ES-I3 (cell line): Measurements from ENCODE around the gene XRCC3.
A peak's percentile ranks its signal among the peaks of the same experiment; 100 is the strongest.

Experiments used
- H3K36me3 ChIP-seq: 2 replicates; pipeline ENCODE4 v1.6.1; 2013; ENCODE audit warnings: mild to moderate bottlenecking, low read length, control low read depth, moderate library complexity; ENCODE audit not compliant: insufficient read depth
- H3K4me1 ChIP-seq: 2 replicates; pipeline ENCODE4 v1.6.1; 2013; ENCODE audit warnings: mild to moderate bottlenecking, control low read depth, low read length; ENCODE audit not compliant: insufficient read depth
- H3K9ac ChIP-seq: 2 replicates; pipeline ENCODE4 v1.6.1; 2013; ENCODE audit warnings: low read depth, mild to moderate bottlenecking, low read length, moderate library complexity
- H3K9me3 ChIP-seq: 2 replicates; pipeline ENCODE4 v1.6.1; 2013; ENCODE audit warnings: mild to moderate bottlenecking, low read length, moderate library complexity; ENCODE audit not compliant: control insufficient read depth, insufficient read depth

The XRCC3 gene

GRCh38 chr14:103715052-103716000 is at the start of gene XRCC3, which contains the start of gene ZFYVE21:
Gene XRCC3 (minus strand): TSS chr14:103715451. CDS start chr14:103711087, 4,364 bp downstream.
Gene ZFYVE21 (plus strand): TSS chr14:103715810. CDS start chr14:103715842, 32 bp downstream.
- Histone ChIP-seq H3K9me3 (no peaks in the 10 kb centered on the region), H3K36me3 (no peaks in the 10 kb centered on the region; the same call in 1 of the 2 replicates), H3K9ac (peak within 1 kb of the TSS; percentile 78), H3K4me1 (peaks cover 14% of the 10 kb centered on the region)

- Histone ChIP-seq H3K9me3 (no peaks in the 10 kb centered on the region), H3K9ac (no peak overlapping the region), H3K4me1 (peaks cover 8% of the 10 kb centered on the region), H3K36me3 (no peaks in the 10 kb centered on the region)
These were observed 48.7 kb upstream of the XRCC3 start for GRCh38 chr14:103763730-103764488.

- no peaks in the 10 kb centered on the region for H3K36me3 ChIP-seq
- no peak overlapping the region for H3K9ac ChIP-seq
These were observed 47.3 kb upstream of the XRCC3 start for GRCh38 chr14:103762541-103762940.

GRCh38 chr14:103762036-103762435 is 46.8 kb upstream of the XRCC3 start:
- Histone ChIP-seq H3K9me3 (no peaks in the 10 kb centered on the region), H3K9ac (no peak overlapping the region), H3K36me3 (no peaks in the 10 kb centered on the region), H3K4me1 (peaks cover 8% of the 10 kb centered on the region)

More at GRCh38 chr14:103762541-103762940, 47.3 kb upstream of the XRCC3 start:
- no peaks in the 10 kb centered on the region for H3K9me3 ChIP-seq
- peaks cover 8% of the 10 kb centered on the region for H3K4me1 ChIP-seq

- H3K4me1 ChIP-seq, result peaks cover 8% of the 10 kb centered on the region
- no peaks in the 10 kb centered on the region for H3K36me3 ChIP-seq
- H3K9ac ChIP-seq, result no peak overlapping the region
- no peaks in the 10 kb centered on the region for H3K9me3 ChIP-seq
These were observed 43.0 kb upstream of the XRCC3 start for GRCh38 chr14:103758059-103758776.

DNA sequence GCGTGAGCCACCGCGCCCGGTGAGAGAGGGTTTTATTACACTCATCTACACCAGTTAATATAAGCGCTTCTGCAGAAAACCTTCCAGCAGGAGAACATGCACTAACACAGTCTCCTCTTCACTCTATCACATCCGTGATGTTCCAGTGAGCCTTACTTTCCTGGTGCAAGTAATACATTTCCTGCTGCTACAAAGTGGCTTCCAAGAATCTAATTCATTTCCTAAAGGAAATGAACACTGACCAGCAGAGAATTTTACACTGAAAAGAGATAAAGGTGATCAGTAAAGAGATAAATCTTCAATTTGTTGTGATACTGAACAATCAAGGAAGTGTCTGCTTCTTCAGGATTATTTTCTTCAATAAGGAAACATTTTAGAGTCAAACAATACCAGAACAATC is 39.8 kb upstream of the XRCC3 start:
- no peaks in the 10 kb centered on the region for H3K36me3 ChIP-seq
- no peaks in the 10 kb centered on the region for H3K9me3 ChIP-seq
- no peak overlapping the region for H3K9ac ChIP-seq
- H3K4me1 ChIP-seq, result no peaks in the 10 kb centered on the region

GRCh38 chr14:103753774-103754173 is 38.5 kb upstream of the XRCC3 start:
- Histone ChIP-seq H3K4me1 (no peaks in the 10 kb centered on the region), H3K9me3 (no peaks in the 10 kb centered on the region), H3K36me3 (no peaks in the 10 kb centered on the region), H3K9ac (no peak overlapping the region)

- H3K4me1 ChIP-seq, result no peaks in the 10 kb centered on the region
- no peaks in the 10 kb centered on the region for H3K36me3 ChIP-seq
These were observed 34.6 kb upstream of the XRCC3 start for GRCh38 chr14:103749860-103750259.

DNA sequence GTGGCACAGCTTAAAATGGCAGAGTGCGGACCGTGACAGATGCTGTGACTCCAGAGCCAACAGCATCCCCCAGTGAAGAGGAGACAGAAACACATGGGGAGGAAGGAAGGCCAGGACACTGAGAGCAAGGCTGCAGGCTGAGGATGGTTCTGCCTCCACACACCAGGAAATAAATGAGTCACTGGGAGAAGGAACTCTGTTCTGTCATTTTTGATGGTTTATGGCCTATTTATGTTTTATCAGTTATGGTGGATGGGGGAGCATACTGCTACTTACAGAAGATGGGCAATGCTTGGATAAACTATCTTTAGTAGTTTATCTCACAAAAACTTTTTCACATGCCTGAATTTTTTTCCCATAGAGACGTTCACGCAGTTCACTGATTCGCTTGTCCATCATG is 34.2 kb upstream of the XRCC3 start:
- H3K4me1 ChIP-seq, result no peaks in the 10 kb centered on the region
- no peaks in the 10 kb centered on the region for H3K9me3 ChIP-seq
- no peaks in the 10 kb centered on the region for H3K36me3 ChIP-seq
- no peak overlapping the region for H3K9ac ChIP-seq

More at GRCh38 chr14:103749860-103750259, 34.6 kb upstream of the XRCC3 start:
- Histone ChIP-seq H3K9me3 (no peaks in the 10 kb centered on the region), H3K9ac (no peak overlapping the region)

DNA sequence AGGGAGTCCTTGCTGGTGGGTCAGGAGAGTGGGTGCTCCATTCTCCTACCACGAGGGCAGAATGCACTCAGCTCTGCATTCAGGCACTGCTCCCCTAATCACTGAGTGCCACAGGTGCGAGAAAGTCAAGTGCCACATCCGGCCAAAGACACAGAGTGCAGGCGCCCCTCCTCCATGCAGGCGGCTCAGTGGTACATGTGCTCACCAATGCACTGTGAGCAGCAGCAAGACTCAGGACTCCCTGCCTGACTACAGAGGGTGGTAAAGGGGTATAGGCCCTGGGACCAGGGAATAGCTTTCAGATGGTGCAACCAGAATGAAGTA is 33.2 kb upstream of the XRCC3 start:
- Histone ChIP-seq H3K4me1 (no peaks in the 10 kb centered on the region), H3K36me3 (no peaks in the 10 kb centered on the region), H3K9me3 (no peaks in the 10 kb centered on the region), H3K9ac (no peak overlapping the region)

DNA sequence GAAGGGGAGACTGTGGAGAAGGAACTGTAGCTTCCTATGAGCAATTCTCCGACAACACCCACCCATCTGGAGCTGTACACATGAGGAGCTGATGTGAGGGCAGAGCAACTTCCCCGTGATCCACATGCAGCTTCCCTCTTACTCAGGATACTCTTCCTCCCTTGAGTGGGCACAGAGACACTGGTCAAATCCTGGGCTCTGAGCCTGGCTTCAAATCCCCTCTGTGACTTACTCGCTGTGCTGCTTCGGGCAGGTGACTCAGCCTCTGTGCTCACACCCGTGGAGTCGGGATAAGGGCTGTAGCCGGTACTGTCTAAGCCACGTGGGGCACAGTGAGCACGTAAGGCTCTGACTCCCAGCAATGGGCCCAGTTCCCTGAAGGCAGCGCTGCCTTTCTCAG is 31.4 kb upstream of the XRCC3 start:
- Histone ChIP-seq H3K4me1 (peaks cover 4% of the 10 kb centered on the region), H3K36me3 (no peaks in the 10 kb centered on the region), H3K9ac (no peak overlapping the region), H3K9me3 (no peaks in the 10 kb centered on the region)

DNA sequence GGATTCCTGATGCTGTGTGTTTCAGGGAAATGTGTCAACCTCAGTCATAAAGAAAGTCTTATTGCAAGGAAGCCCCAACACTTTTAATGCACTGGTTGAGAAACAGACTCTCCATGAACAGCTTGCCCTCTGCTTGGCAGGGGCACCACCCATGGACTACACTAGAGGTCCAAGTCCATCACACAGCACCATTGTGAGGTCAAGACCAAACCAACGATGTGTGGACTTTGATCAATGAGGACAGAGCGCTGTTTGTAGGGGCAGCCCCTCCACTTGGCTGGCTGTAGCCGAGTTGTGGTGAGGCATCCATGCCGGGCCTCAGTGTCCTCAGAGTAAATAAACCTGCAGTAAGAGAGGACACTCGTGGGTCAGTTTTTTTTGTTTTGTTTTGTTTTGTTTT is 30.2 kb upstream of the XRCC3 start:
- H3K36me3 ChIP-seq, result no peaks in the 10 kb centered on the region
- H3K4me1 ChIP-seq, result peaks cover 9% of the 10 kb centered on the region
- no peaks in the 10 kb centered on the region for H3K9me3 ChIP-seq
- H3K9ac ChIP-seq, result no peak overlapping the region

DNA sequence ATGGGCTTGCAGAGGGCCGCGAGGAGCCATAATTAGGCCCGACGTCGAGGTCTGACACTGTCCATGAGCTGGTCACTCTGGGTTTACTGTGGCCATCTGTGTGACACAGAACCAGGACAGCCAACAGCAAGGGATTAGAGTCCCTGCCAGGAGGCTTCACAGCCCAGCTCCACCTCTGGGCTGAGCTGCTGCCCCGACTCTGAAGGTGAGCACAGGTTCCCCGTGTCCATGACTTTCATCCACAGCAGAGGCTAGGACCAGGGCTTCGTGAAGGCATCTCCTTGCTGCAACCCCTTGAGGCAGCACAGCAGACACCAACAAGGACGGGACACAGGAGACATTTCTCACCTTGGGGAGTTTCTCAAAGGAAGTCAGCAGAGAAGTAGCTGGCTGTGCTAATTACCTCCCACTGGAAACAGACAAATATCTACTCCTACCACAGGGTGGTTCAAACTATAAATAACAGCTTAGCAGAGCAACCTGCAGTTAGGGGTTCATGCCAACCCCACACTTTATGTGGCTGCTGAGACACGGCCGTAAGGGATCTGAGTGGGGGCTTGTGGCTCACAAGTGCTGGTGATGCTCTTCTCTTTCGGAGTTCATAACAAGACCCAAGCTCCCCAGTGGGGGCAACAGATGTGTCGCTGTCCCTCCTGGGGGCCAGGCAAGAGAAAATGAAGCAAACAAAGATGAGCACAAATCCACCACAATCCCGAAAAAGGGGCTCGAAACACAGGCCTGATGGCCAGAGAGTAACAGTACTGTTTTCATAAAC is 29.6 kb upstream of the XRCC3 start:
- Histone ChIP-seq H3K9ac (no peak overlapping the region), H3K9me3 (no peaks in the 10 kb centered on the region), H3K36me3 (no peaks in the 10 kb centered on the region), H3K4me1 (peaks cover 9% of the 10 kb centered on the region)

DNA sequence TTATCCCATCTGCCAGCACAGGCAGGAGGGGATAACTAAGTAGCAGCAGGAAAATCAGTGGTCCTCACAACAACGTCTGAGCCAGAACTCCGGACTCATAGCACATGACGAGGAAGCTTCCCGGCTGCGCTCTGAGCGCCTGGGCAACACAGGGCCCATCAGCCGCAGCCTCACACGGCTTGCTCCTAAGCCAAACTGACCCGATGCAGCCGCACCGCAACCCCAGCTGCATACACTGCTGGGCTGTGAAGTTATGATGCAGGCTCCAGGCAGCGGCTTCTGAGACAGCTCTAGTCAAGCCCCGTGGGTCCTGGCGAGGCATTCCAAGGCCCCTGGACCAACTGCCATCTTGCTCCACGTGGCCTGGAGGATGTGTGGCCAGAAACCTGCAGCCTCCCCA is 28.4 kb upstream of the XRCC3 start:
- Histone ChIP-seq H3K4me1 (peaks cover 13% of the 10 kb centered on the region), H3K9ac (no peak overlapping the region), H3K9me3 (no peaks in the 10 kb centered on the region), H3K36me3 (no peaks in the 10 kb centered on the region)
